ENCODE data around the gene IL3. TPM values are rescaled to one million over a fixed set of nuclear protein-coding genes. Genes with fewer than 3 reads are reported as not detected.

The IL3 gene
- total RNA-seq (2022) = not detected in 2 replicates
- not detected for Bru-seq, nascent RNA
- BruChase-seq, experiment 1, labeled RNA remaining after a 2-hour chase = not detected
- BruChase-seq, experiment 2, labeled RNA remaining after a 6-hour chase = not detected
- long read RNA-seq = 0 reads

- H3K4me3 ChIP-seq (ENCODE audit: low read depth, low read length) = no peak within 1 kb of the TSS
- H3K27me3 Mint-ChIP-seq (ENCODE audit: insufficient read depth, unreplicated experiment) = no peaks in the 10 kb centered on the region
- no peaks in the 10 kb centered on the region for H3K4me1 Mint-ChIP-seq (ENCODE audit: low read depth, unreplicated experiment)
- TF ChIP-seq CTCF (IDR thresholded peaks at IDR 0.05; ENCODE audit: insufficient read depth in 1 of 2, low read depth in 1 of 2, low read length in 1 of 2, severe bottlenecking in 1 of 2, unreplicated experiment in 1 of 2) = no peak
- H3K36me3 ChIP-seq (ENCODE audit: control insufficient read depth, insufficient read depth, low read length) = no peaks in the 10 kb centered on the region
- intact Hi-C loops (cut with micrococcal nuclease; ENCODE audit: unreplicated experiment) = loop anchor here (5.0 kb wide), 1 partner anchor 638 kb away; no protein-coding TSS in a partner anchor
- H3K9me3 Mint-ChIP-seq (ENCODE audit: unreplicated experiment) = no peaks in the 10 kb centered on the region
- BruUV-seq (replicated peaks) = no TSS peak
- no peak within 1 kb of the TSS for H3K27ac Mint-ChIP-seq (ENCODE audit: unreplicated experiment)
- no peaks in the 10 kb centered on the region for H3K4me1 ChIP-seq
- POLR2A ChIA-PET = no interaction called here
- CTCF ChIA-PET = interaction anchor here (0.6 kb wide), 1 partner anchor 638 kb away, joined by 5 read pairs; no protein-coding TSS in a partner anchor
- H3K9me3 ChIP-seq = no peaks in the 10 kb centered on the region
- no peaks in the 10 kb centered on the region for H3K27me3 ChIP-seq (replicated peaks; ENCODE audit: control insufficient read depth, insufficient read depth, low read length)
- no peaks in the 10 kb centered on the region for H3K36me3 Mint-ChIP-seq (ENCODE audit: insufficient read depth, unreplicated experiment)
- H3K4me3 Mint-ChIP-seq (ENCODE audit: unreplicated experiment) = no peak within 1 kb of the TSS
- peak in 1 of 2 experiments; percentile 23 for DNase-seq
Observed at GRCh38 chr5:132060501-132061161, at the start of gene IL3. IL3 (plus strand) TSS chr5:132060655; CDS start chr5:132060707, 52 bp downstream.

- Histone ChIP-seq H3K36me3 (ENCODE audit: control insufficient read depth, insufficient read depth, low read length) (no peaks in the 10 kb centered on the region), H3K27me3 (replicated peaks; ENCODE audit: control insufficient read depth, insufficient read depth, low read length) (no peaks in the 10 kb centered on the region; the same call in 1 of the 2 replicates), H3K9me3 (no peaks in the 10 kb centered on the region), H3K4me1 (no peaks in the 10 kb centered on the region), H3K4me3 (ENCODE audit: low read depth, low read length) (peak overlapping the region; percentile 55)
- Mint-ChIP-seq H3K27ac (ENCODE audit: unreplicated experiment) (no peak overlapping the region), H3K36me3 (ENCODE audit: insufficient read depth, unreplicated experiment) (no peaks in the 10 kb centered on the region), H3K4me1 (ENCODE audit: low read depth, unreplicated experiment) (no peaks in the 10 kb centered on the region), H3K9me3 (ENCODE audit: unreplicated experiment) (no peaks in the 10 kb centered on the region), H3K4me3 (ENCODE audit: unreplicated experiment) (peak overlapping the region; percentile 63), H3K27me3 (ENCODE audit: insufficient read depth, unreplicated experiment) (peaks cover 3% of the 10 kb centered on the region)
- peak in 1 of 2 experiments; percentile 34 for DNase-seq
- intact Hi-C loops (cut with micrococcal nuclease; ENCODE audit: unreplicated experiment) = no loop called here
- ChIA-PET CTCF (interaction anchor here (2.2 kb wide), 1 partner anchor 422 kb away, joined by 6 read pairs; no protein-coding TSS in a partner anchor), POLR2A (no interaction called here)
- no peak for TF ChIP-seq CTCF (IDR thresholded peaks at IDR 0.05; ENCODE audit: insufficient read depth in 1 of 2, low read depth in 1 of 2, low read length in 1 of 2, severe bottlenecking in 1 of 2, unreplicated experiment in 1 of 2)
- BruUV-seq (replicated peaks) = no TSS peak
Observed at GRCh38 chr5:132010989-132011621, 49.4 kb upstream of the IL3 start.

GRCh38 chr5:132011622-132012343 lies 48.7 kb upstream of the IL3 start, which contains the start of gene ACSL6:
ACSL6 (minus strand) TSS chr5:132011658; CDS start chr5:132011553, 105 bp downstream.
- Mint-ChIP-seq H3K4me1 (ENCODE audit: low read depth, unreplicated experiment) (no peaks in the 10 kb centered on the region), H3K27ac (ENCODE audit: unreplicated experiment) (no peak within 1 kb of the TSS), H3K36me3 (ENCODE audit: insufficient read depth, unreplicated experiment) (no peaks in the 10 kb centered on the region), H3K27me3 (ENCODE audit: insufficient read depth, unreplicated experiment) (peaks cover 7% of the 10 kb centered on the region), H3K9me3 (ENCODE audit: unreplicated experiment) (no peaks in the 10 kb centered on the region), H3K4me3 (ENCODE audit: unreplicated experiment) (peak within 1 kb of the TSS; percentile 63)
- ChIA-PET POLR2A (interaction anchor here (0.6 kb wide), 1 partner anchor 215 kb away, joined by 3 read pairs; no protein-coding TSS in a partner anchor), CTCF (interaction anchor here (2.2 kb wide), 1 partner anchor 422 kb away, joined by 6 read pairs; no protein-coding TSS in a partner anchor)
- peak in 1 of 2 experiments; percentile 10 for TF ChIP-seq CTCF (IDR thresholded peaks at IDR 0.05; ENCODE audit: insufficient read depth in 1 of 2, low read depth in 1 of 2, low read length in 1 of 2, severe bottlenecking in 1 of 2, unreplicated experiment in 1 of 2)
- Histone ChIP-seq H3K4me1 (no peaks in the 10 kb centered on the region), H3K27me3 (replicated peaks; ENCODE audit: control insufficient read depth, insufficient read depth, low read length) (no peaks in the 10 kb centered on the region; the same call in none of the 2 replicates), H3K9me3 (no peaks in the 10 kb centered on the region), H3K36me3 (ENCODE audit: control insufficient read depth, insufficient read depth, low read length) (no peaks in the 10 kb centered on the region), H3K4me3 (ENCODE audit: low read depth, low read length) (peak within 1 kb of the TSS; percentile 55)
- BruUV-seq (replicated peaks) = no TSS peak
- peak; percentile 37 to 47 for DNase-seq
- intact Hi-C loops (cut with micrococcal nuclease; ENCODE audit: unreplicated experiment) = loop anchor here (2.0 kb wide), 1 partner anchor 51 kb away; no protein-coding TSS in a partner anchor
